Activated naive CD8-positive, alpha-beta T cell treated with anti-CD3 and anti-CD28 coated beads, Interleukin-2, amount 50 U/mL, for 24 hours (primary cell): ENCODE data around the gene TBC1D10B.
"Not testable (repeated sequence)": the region's sequence is repeated elsewhere in the genome, so short reads cannot be mapped to it uniquely, and the experiment has no call there.

ENCODE experiments used
- ATAC-seq: fragments of 150-1000 bp; cut with Tn5 transposase; one replicate; pipeline ENCODE4 v1.10.0; 2021
- DNase-seq: peaks from one replicate; pipeline ENCODE4 v3.0.0; 2021
- H3K27ac Mint-ChIP-seq: one replicate; pipeline ENCODE4 v1.8.0; 2021; ENCODE audit warnings: mild to moderate bottlenecking, mixed read lengths
- H3K27me3 Mint-ChIP-seq: one replicate; pipeline ENCODE4 v1.8.0; 2021; ENCODE audit warnings: mixed read lengths
- H3K36me3 Mint-ChIP-seq: one replicate; pipeline ENCODE4 v1.8.0; 2021; ENCODE audit warnings: low read depth, mixed read lengths
- H3K4me1 Mint-ChIP-seq: one replicate; pipeline ENCODE4 v1.8.0; 2021; ENCODE audit warnings: mixed read lengths
- H3K4me3 Mint-ChIP-seq: one replicate; pipeline ENCODE4 v1.8.0; 2021; ENCODE audit warnings: mild to moderate bottlenecking, moderate library complexity, mixed read lengths
- H3K9me3 Mint-ChIP-seq: one replicate; pipeline ENCODE4 v1.8.0; 2021; ENCODE audit warnings: mixed read lengths

Gene TBC1D10B

DNA sequence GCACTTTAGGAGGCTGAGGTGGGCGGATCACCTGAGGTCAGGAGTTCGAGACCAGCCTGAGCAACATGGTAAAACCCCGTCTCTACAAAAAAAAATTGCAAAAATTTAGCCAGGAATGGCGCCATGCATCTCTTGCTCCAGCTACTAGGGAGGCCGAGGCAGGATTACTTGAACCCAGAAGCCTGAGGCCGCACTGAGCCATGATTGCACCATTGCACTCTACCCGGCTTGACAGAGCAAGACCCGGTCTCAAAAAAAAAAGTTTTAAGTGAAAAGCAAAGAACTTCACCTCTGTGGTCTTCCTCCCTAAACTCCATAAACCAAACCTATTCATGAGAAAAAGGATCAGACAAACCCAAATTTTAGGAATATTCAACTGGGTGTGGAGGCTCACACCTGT lies 22.2 kb downstream of the TBC1D10B start:
- no peak overlapping the region for H3K27ac Mint-ChIP-seq
- H3K4me3 Mint-ChIP-seq, result no peak overlapping the region
- ATAC-seq (no peak), DNase-seq (no peak)
- H3K36me3 Mint-ChIP-seq, result peaks cover 32% of the 10 kb centered on the region
- H3K4me1 Mint-ChIP-seq, result peaks cover 34% of the 10 kb centered on the region
- H3K27me3 Mint-ChIP-seq, result no peaks in the 10 kb centered on the region
- no peaks in the 10 kb centered on the region for H3K9me3 Mint-ChIP-seq

DNA sequence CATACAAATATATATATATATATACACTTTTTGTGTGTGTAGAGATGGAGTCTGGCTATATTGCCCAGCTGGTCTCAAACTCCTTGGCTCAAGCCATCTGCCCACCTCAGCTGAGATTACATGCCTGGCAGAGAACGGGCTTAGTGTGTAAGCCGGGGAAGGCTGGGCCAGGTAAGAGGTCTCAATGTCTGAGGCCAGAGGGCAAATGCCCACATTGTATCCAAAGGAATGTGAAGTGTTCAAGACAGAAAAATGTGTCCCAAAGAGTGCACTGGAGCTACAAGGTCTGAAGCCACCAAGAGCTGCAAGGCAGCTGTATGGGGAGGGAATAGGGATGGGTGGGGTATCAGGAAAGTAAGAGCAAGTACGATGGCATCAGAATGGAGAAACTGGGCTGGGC lies 24.0 kb downstream of the TBC1D10B start:
- H3K36me3 Mint-ChIP-seq, result peaks cover 21% of the 10 kb centered on the region
- ATAC-seq (no peak), DNase-seq (no peak)
- peaks cover 23% of the 10 kb centered on the region for H3K4me1 Mint-ChIP-seq
- H3K27ac Mint-ChIP-seq, result no peak overlapping the region
- H3K9me3 Mint-ChIP-seq, result no peaks in the 10 kb centered on the region
- no peaks in the 10 kb centered on the region for H3K27me3 Mint-ChIP-seq
- H3K4me3 Mint-ChIP-seq, result no peak overlapping the region

DNA sequence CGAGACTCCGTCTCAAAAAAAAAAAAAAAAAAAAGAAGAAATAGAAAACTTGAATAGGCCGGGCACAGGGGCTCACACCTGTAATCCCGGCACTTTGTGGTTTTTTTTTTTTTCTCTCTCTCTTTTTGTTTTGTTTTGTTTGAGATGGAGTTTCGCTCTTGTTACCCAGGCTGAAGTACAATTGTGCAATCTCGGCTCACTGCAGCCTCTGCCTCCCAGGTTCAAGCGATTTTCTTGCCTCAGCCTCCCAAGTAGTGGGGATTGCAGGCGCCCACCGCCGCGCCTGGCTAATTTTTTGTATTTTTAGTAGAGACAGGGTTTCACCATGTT lies 26.8 kb downstream of the TBC1D10B start:
- not testable (repeated sequence) for H3K4me3 Mint-ChIP-seq, ATAC-seq, DNase-seq, H3K27ac Mint-ChIP-seq, H3K27me3 Mint-ChIP-seq, H3K36me3 Mint-ChIP-seq, H3K9me3 Mint-ChIP-seq, H3K4me1 Mint-ChIP-seq

DNA sequence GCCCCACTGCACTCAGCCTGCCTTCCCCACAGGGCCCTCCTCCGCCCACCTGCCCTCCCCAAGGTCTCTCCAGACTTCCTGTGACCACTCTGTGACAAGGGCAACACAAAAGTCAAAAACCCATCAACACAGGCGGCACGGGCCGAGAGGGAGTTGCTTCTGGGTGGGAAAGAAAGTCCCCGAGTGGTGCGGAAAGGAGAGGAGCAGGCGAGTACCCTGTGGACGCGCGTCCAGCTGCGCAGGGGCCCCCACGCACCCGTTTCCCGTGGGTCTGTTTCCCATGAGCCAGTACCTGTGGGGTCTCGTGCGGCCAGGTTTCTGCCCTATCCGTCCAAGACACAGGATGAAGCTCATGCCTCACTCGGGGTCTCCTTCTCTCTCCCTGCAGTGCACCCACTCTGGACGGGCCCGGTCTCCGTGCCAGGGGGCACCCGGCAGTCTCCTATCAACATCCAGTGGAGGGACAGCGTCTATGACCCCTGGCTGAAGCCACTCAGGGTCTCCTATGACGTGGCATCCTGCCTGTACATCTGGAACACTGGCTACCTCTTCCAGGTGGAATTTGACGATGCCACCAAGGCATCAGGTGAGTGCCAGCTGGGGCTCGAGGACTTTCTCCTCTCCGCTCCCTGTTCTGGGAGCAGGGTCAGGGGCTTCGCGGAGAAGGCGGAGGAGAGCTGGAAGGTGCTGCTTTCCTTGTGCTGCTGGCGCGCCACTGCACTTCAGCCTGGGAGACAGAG lies 27.4 kb downstream of the TBC1D10B start:
- DNase-seq (no peak), ATAC-seq (no peak)
- Mint-ChIP-seq H3K4me3 (no peak overlapping the region), H3K9me3 (no peaks in the 10 kb centered on the region), H3K36me3 (peaks cover 2% of the 10 kb centered on the region), H3K27me3 (no peaks in the 10 kb centered on the region), H3K27ac (no peak overlapping the region), H3K4me1 (peaks cover 7% of the 10 kb centered on the region)

DNA sequence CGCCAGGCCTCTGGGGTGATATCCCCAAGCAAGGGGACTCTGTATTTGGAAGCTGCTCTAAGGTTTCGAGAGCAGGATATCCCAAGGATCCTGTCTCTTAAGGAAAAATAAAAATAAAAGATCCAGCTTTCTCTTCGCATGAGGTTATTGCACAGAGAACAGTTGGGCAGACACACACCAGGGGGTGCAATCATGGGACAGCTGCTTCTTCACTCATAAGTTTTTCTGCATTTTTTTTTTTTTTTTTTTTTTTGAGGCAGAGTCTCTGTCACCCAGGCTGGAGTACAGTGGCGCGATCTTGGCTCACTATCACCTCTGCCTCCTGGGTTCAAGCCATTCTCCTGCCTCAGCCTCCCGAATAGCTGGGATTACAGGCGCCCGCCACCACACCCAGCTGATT lies 28.3 kb downstream of the TBC1D10B start:
- not testable (repeated sequence) for H3K4me3 Mint-ChIP-seq, H3K9me3 Mint-ChIP-seq, ATAC-seq, H3K4me1 Mint-ChIP-seq, DNase-seq, H3K36me3 Mint-ChIP-seq, H3K27ac Mint-ChIP-seq, H3K27me3 Mint-ChIP-seq

DNA sequence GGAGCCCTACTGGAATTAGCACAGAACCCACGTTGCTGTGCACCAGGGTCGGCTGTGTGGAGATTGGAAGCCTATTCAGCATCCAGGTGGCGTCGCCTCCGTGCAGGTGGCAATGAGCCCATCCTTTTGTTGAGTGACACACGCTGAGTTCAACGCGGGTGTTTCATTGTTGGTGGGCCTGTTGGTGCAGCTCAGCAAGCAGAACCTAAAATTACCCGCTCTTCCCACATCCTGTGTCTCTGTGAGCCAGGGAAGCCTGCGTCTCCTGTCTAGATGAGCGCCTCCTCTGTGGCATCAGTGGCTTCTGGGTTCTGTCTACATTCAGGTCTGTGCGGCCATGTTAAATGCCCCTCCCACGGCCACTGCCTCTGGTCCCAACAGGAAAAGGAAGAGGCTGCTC lies 29.7 kb downstream of the TBC1D10B start:
- H3K27ac Mint-ChIP-seq, result peak overlapping the region; percentile 39
- H3K4me3 Mint-ChIP-seq, result no peak overlapping the region
- DNase-seq, result no peak
- no peaks in the 10 kb centered on the region for H3K9me3 Mint-ChIP-seq
- peaks cover 2% of the 10 kb centered on the region for H3K36me3 Mint-ChIP-seq
- no peaks in the 10 kb centered on the region for H3K27me3 Mint-ChIP-seq
- peak; percentile 45 for ATAC-seq
- H3K4me1 Mint-ChIP-seq, result peaks cover 15% of the 10 kb centered on the region

DNA sequence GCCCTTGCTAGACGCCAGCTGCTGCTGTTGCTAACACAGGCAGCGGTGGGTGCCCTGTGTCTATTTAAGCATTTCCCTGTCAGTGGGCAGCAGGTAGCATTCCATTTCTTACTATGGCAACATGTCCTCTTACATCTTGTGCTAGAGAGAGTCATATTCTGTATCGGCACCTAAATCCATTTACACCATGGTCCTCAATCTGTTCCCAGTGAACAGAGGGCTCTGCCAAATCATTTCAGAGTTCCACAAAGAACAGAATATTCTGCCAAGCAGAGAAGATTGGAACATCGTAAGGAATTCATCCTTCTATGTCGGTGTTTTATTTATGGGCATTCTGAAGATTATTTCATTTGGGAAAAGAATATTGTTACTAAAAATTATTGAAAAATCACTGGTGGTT lies 31.6 kb downstream of the TBC1D10B start:
- not testable (repeated sequence) for H3K36me3 Mint-ChIP-seq, H3K4me3 Mint-ChIP-seq, H3K27ac Mint-ChIP-seq, H3K9me3 Mint-ChIP-seq, H3K27me3 Mint-ChIP-seq, DNase-seq, ATAC-seq
- peaks cover 20% of the 10 kb centered on the region for H3K4me1 Mint-ChIP-seq

DNA sequence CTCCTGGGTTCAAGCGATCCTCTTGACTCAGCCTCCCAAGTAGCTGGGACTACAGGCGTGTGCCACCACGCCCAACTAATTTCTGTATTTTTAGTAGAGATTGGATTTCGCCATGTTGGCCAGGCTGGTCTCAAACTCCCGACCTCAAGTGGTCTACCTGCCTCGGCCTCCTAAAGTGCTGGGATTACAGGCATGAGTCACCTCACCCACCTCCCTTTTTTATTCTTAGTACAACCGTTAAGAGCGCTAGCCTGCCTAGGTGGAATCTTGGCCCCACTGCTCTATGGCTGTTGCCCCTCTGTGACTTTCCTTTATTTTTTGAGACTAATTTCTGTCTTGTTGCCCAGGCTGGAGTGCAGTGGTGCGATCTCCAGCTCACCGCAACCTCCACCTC lies 32.3 kb downstream of the TBC1D10B start:
- not testable (repeated sequence) for H3K4me3 Mint-ChIP-seq, H3K36me3 Mint-ChIP-seq, DNase-seq, H3K9me3 Mint-ChIP-seq, H3K27me3 Mint-ChIP-seq, ATAC-seq, H3K27ac Mint-ChIP-seq
- peaks cover 22% of the 10 kb centered on the region for H3K4me1 Mint-ChIP-seq

DNA sequence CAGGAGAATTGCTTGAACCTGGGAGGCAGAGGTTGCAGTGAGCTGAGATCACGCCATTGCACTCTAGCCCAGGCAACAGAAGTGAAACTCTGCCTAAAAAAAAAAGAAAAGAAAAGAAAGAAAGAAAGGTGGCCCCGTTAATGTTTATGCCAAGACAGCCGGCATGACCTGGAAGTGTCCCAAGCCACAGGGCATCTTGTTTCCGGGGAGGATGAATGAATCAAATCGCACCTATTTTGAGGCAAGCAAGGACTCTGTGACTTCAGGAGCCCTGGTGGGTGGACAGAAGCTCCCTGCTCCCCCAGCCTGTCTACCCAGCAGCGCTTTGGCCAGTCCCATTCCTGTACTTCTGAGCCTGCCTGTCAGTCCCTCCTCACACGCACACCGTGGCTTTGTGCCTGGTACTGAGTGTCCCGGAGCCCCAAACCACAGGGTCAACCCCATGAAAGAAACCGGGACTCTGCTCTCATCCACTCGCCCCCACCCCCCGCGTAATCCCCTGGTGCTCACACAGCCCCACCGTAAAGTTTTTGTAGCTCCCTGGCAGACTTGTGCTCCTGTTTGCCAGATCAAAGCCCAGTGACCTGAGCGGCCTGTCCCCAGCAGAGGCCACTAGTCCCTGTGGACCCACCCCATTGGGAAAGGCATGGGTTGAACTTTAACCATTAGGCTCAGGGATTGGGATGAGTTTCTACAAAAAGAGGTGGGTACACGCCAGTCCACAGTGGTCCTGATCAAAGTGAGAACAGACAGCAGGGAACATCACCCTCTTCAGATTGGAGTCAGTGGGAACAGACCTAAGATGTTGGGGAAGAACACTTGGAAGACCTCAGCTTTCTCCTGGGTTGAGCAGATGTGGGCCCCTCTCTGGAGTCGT lies 34.5 kb downstream of the TBC1D10B start:
- DNase-seq (peak; percentile 35), ATAC-seq (peak; percentile 17)
- Mint-ChIP-seq H3K36me3 (peaks cover 3% of the 10 kb centered on the region), H3K9me3 (no peaks in the 10 kb centered on the region), H3K4me3 (peak overlapping the region; percentile 100), H3K27ac (peak overlapping the region; percentile 80), H3K27me3 (no peaks in the 10 kb centered on the region), H3K4me1 (peaks cover 32% of the 10 kb centered on the region)

DNA sequence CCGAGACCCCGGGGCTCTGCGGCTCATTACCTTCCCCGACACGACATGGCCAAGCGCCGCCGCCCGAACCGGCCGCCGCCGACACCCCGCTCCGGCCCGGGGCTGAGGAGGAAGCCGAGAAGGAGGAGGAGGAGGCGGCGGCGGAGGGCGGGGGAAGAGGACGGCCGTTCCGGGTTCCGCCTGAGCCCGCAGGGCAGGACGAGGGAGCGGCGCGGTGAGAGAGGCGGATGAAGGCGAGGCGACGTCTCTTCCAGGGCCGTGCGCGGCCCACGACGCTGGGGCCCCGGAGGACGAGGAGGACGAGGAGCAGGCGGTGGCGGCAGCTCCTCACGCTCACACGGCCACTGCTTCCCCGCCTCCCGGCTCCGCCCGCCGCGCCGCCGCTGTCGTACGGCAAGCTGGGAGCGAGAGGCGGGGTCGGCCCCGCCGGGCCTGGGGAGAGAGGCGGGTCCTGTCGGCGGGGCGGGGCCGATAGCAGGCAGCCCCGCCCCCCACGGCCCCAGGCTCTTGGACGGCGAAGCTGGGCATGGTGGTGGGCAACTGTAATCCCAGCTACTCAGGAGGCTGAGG lies 35.2 kb downstream of the TBC1D10B start:
- peak; percentile 75 for ATAC-seq
- DNase-seq, result peak; percentile 84

DNA sequence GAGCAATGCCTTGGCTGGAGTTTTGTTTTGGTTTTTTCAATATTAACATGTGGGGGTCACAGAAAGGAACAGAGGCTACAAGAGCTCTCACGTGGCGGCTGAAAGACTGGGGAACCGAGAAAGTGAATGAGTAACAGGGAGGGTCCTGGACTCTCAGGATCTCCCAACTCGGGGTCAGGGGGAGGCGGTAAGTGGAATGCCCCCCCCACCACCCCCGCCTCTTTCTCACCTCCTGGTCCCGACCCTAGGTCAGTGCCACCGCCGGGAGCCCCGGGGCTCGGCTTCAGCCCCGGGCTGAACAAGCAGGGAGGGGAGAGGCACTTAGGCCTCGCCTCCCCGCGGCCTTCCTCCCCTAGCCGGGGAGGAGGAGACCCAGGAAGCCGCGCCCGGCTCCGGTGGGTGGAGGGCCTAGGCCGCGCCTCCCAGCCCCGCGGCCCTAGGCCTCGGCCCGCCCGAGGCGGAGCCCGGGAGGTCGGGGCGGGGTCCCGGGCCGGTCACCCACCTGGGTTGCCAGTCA lies 35.8 kb downstream of the TBC1D10B start:
- not testable (repeated sequence) for H3K27me3 Mint-ChIP-seq, H3K36me3 Mint-ChIP-seq, H3K9me3 Mint-ChIP-seq
- ATAC-seq, result peak; percentile 97
- peak overlapping the region; percentile 97 for H3K27ac Mint-ChIP-seq
- peaks cover 33% of the 10 kb centered on the region for H3K4me1 Mint-ChIP-seq
- DNase-seq, result peak; percentile 86
- H3K4me3 Mint-ChIP-seq, result peak overlapping the region; percentile 100

More for the DNA sequence above, 35.2 kb downstream of the TBC1D10B start:
- Mint-ChIP-seq H3K4me3 (peak overlapping the region; percentile 100), H3K27ac (peak overlapping the region; percentile 80), H3K4me1 (peaks cover 32% of the 10 kb centered on the region)
- not testable (repeated sequence) for H3K36me3 Mint-ChIP-seq, H3K9me3 Mint-ChIP-seq, H3K27me3 Mint-ChIP-seq

DNA sequence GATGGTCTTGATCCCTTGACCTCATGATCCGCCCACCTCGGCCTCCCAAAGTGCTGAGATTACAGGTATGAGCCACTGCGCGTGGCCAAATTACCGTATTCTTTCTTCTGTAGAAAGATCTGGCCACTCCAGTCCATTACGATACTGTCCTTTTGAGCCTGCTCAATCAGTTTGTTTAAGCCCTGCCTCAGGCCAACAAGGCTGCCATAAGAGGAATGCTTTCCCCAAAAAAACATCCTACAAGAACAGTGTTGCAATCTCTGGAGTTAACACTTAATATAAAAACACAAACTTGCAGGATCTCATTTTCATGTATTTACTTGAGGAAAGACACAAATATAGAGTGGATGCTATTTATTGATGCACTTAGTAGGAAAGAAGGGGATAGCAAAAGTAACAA lies 46.1 kb downstream of the TBC1D10B start:
- not testable (repeated sequence) for H3K36me3 Mint-ChIP-seq, ATAC-seq, H3K27ac Mint-ChIP-seq, H3K4me3 Mint-ChIP-seq, DNase-seq, H3K9me3 Mint-ChIP-seq, H3K27me3 Mint-ChIP-seq
- peaks cover 22% of the 10 kb centered on the region for H3K4me1 Mint-ChIP-seq

DNA sequence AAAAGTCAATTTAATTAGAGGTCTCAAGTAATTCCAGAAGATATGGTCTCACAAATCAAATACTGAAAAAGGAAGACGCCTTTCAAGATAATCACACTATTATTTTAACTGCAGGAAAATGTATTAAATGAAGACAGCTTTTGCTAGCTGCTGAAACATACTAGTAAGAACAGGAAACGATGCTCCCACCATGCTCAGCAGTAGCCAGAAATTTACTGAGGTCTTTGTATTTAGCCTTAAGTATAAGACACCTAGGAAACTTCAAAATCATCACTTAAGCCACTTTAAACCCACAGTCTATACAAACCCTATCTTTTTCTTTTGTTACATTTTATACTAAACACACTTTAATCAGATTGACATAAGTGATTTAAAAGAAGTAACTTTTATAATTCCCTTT lies 51.6 kb downstream of the TBC1D10B start:
- not testable (repeated sequence) for DNase-seq, ATAC-seq, H3K36me3 Mint-ChIP-seq, H3K27me3 Mint-ChIP-seq, H3K4me3 Mint-ChIP-seq, H3K27ac Mint-ChIP-seq, H3K9me3 Mint-ChIP-seq
- H3K4me1 Mint-ChIP-seq, result peaks cover 18% of the 10 kb centered on the region

DNA sequence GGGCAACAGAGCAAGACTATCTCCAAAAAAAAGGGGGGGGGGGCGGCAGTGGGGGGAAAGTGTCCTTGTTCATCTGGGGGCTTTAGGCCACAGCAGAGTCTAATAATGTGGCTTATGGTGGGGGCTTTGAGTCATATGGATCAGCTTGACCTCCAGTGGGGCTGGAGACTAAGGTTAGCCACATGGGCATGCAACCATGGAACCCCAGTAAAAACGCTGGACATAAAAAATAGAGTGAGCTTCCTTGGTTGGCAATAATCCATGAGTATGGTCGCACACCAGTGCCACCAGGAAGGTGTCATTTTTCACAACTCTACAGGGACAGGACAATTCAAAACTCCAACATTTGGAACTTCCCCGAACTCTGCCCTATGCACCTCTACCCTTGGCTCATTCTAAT lies 59.4 kb downstream of the TBC1D10B start:
- H3K36me3 Mint-ChIP-seq, H3K9me3 Mint-ChIP-seq, H3K4me3 Mint-ChIP-seq, ATAC-seq, DNase-seq, H3K27me3 Mint-ChIP-seq, H3K27ac Mint-ChIP-seq: not testable (repeated sequence)
- peaks cover 28% of the 10 kb centered on the region for H3K4me1 Mint-ChIP-seq

DNA sequence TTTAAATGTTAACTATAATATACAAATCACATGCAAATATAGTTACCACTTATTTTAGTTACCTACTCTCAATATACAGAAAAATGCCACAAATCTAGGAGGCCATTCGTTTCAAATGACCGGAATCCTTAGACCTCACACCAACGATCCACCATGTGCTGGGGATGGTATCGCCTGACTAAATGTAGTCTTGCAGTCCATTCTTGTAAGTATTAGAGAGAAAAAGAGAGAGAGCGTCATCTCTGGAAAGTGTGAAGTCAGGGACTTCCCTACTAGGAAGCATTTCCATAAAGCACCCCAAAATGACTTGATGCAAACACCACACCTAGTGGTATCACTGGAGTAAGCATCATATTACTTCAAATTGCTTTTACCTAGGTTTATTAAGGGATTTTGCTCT lies 61.0 kb downstream of the TBC1D10B start:
- H3K27ac Mint-ChIP-seq, DNase-seq, H3K4me3 Mint-ChIP-seq, H3K36me3 Mint-ChIP-seq, H3K27me3 Mint-ChIP-seq, ATAC-seq, H3K9me3 Mint-ChIP-seq: not testable (repeated sequence)
- peaks cover 22% of the 10 kb centered on the region for H3K4me1 Mint-ChIP-seq
